HG02759 (cell line): ENCODE data around the gene ANKRD60.

Source experiments
- ATAC-seq: cut with Tn5 transposase; IDR thresholded peaks from one replicate; pipeline ENCODE4 v1.9.1; 2021; ENCODE audit warnings: mild to moderate bottlenecking, moderate library complexity; ENCODE audit not compliant: unreplicated experiment

The ANKRD60 gene

GRCh38 chr20:58224974-58225373 lies 3.5 kb downstream of the ANKRD60 start:
- ATAC-seq: no peak

GRCh38 chr20:58224097-58224496 lies 4.4 kb downstream of the ANKRD60 start:
- ATAC-seq: no peak

GRCh38 chr20:58223358-58223941 lies 5.0 kb downstream of the ANKRD60 start:
- ATAC-seq: no peak

GRCh38 chr20:58222446-58222845 lies 6.0 kb downstream of the ANKRD60 start:
- no peak for ATAC-seq

- no peak for ATAC-seq
Observed at GRCh38 chr20:58219342-58219700, 9.1 kb downstream of the ANKRD60 start.

GRCh38 chr20:58218665-58219341 lies 9.7 kb downstream of the ANKRD60 start:
- no peak for ATAC-seq

- no peak for ATAC-seq
Observed at GRCh38 chr20:58216334-58216733, 12.1 kb downstream of the ANKRD60 start.

- ATAC-seq: no peak
Observed at GRCh38 chr20:58215116-58215515, 13.3 kb downstream of the ANKRD60 start.

- ATAC-seq: no peak
Observed at GRCh38 chr20:58214310-58214709, 14.1 kb downstream of the ANKRD60 start.

- ATAC-seq: no peak
Observed at GRCh38 chr20:58213716-58214115, 14.7 kb downstream of the ANKRD60 start.

GRCh38 chr20:58213121-58213520 lies 15.3 kb downstream of the ANKRD60 start:
- ATAC-seq: no peak

- ATAC-seq: no peak
Observed at GRCh38 chr20:58212636-58213035, 15.8 kb downstream of the ANKRD60 start.

- no peak for ATAC-seq
Observed at GRCh38 chr20:58210398-58210747, 18.1 kb downstream of the ANKRD60 start.

- peak; percentile 86 for ATAC-seq
Observed at GRCh38 chr20:58209652-58210397, 18.6 kb downstream of the ANKRD60 start.

GRCh38 chr20:58208944-58209343 lies 19.5 kb downstream of the ANKRD60 start:
- no peak for ATAC-seq

GRCh38 chr20:58205850-58206249 lies 22.6 kb downstream of the ANKRD60 start:
- no peak for ATAC-seq

GRCh38 chr20:58202044-58202443 lies 26.4 kb downstream of the ANKRD60 start:
- no peak for ATAC-seq

- no peak for ATAC-seq
Observed at GRCh38 chr20:58201616-58202015, 26.8 kb downstream of the ANKRD60 start.

GRCh38 chr20:58199469-58199868 lies 29.0 kb downstream of the ANKRD60 start:
- no peak for ATAC-seq

- ATAC-seq: no peak
Observed at GRCh38 chr20:58198901-58199355, 29.5 kb downstream of the ANKRD60 start.

- no peak for ATAC-seq
Observed at GRCh38 chr20:58198384-58198783, 30.1 kb downstream of the ANKRD60 start.

- no peak for ATAC-seq
Observed at GRCh38 chr20:58197185-58197469, 31.3 kb downstream of the ANKRD60 start.
